HUES64 (cell line): ENCODE measurements around the gene PSG7.
"Not testable (repeated sequence)": the region's sequence is repeated elsewhere in the genome, so short reads cannot be mapped to it uniquely, and the experiment has no call there.

Experiments used
- H3K27ac ChIP-seq: 2 replicates; pipeline ENCODE4 v1.7.0; 2013; ENCODE audit warnings: low read depth, low read length, inconsistent platforms
- H3K27me3 ChIP-seq: 2 replicates; pipeline ENCODE4 v1.6.1; 2013; ENCODE audit warnings: mild to moderate bottlenecking, low read length; ENCODE audit not compliant: insufficient read depth
- H3K36me3 ChIP-seq: 2 replicates; pipeline ENCODE4 v1.6.1; 2013; ENCODE audit warnings: mild to moderate bottlenecking, low read length; ENCODE audit not compliant: insufficient read depth
- H3K4me1 ChIP-seq: 2 replicates; pipeline ENCODE4 v1.6.1; 2013; ENCODE audit warnings: mild to moderate bottlenecking, low read length, moderate library complexity; ENCODE audit not compliant: insufficient read depth
- H3K4me3 ChIP-seq: 2 replicates; pipeline ENCODE4 v1.5.1; 2013; ENCODE audit warnings: mild to moderate bottlenecking, low read length, moderate library complexity
- H3K9ac ChIP-seq: 2 replicates; pipeline ENCODE4 v1.6.1; 2013; ENCODE audit warnings: mild to moderate bottlenecking, low read depth, low read length
- H3K9me3 ChIP-seq: 2 replicates; pipeline ENCODE4 v1.6.1; 2013; ENCODE audit warnings: low read depth, low read length; ENCODE audit not compliant: insufficient read depth
- WGBS: fragments of 150-250, 120-280 bp; methylation state at CpG from one replicate; pipeline ENCODE4 v1.1.7; 2013; ENCODE audit warnings: missing lambda C conversion rate; 5-methylcytosine and 5-hydroxymethylcytosine counted together

The PSG7 gene

DNA sequence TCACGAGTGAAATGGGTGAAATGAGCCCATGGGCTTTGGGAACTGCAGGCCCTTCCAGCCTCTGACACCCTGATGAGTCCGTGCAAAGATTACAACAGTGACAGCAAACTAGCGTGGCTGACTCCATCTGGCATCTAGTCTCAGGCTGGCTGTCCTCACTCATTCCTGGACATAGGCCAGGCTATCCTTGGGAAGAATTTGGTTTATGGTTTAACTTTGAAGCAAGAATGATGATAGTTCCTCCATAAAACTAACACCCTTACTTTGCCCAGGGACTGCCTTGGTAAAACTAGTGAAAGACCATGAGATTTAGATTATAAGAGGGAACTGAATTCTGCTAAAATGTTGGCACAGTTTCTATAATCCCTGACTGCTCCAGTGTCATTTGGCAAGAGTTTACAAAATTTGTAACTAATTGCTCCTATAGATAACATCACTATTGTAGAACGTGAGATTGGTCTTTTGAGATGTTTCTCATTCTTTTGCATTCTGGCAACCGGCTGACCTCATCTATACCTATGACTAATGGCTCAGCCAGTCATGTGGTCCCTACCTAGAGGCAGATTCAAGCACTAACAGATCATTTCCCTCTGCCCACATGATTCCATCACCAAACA, 4.4 kb downstream of the PSG7 start:
- not testable (repeated sequence) for H3K27ac ChIP-seq, H3K4me1 ChIP-seq, H3K27me3 ChIP-seq, H3K9me3 ChIP-seq, H3K36me3 ChIP-seq, H3K4me3 ChIP-seq, H3K9ac ChIP-seq
- 83% methylated on average over 5 of the region's 5 CpGs for WGBS

DNA sequence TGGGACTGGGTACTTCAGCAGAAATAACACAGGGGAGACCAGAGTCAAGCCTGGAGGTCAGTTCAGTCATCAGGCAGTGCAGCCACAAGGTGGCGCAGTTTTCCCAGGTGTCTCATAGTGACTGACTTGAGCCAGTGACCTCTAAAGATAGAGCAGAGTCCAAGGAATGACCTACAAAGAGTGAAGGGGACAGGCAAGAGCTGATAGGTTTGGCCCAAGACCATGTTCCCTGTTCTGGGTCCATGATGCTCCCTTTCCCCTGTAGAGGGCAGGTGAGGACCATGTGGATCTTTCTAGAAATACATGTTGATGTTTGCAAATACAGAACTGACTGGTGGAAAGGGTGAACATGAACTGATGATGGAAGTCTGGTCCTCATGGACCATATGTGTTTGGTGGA, 6.8 kb downstream of the PSG7 start:
- not testable (repeated sequence) for H3K9ac ChIP-seq, H3K36me3 ChIP-seq, H3K4me3 ChIP-seq, H3K27me3 ChIP-seq, H3K9me3 ChIP-seq, H3K4me1 ChIP-seq, H3K27ac ChIP-seq
- 8% methylated on average over 1 of the region's 1 CpG for WGBS

DNA sequence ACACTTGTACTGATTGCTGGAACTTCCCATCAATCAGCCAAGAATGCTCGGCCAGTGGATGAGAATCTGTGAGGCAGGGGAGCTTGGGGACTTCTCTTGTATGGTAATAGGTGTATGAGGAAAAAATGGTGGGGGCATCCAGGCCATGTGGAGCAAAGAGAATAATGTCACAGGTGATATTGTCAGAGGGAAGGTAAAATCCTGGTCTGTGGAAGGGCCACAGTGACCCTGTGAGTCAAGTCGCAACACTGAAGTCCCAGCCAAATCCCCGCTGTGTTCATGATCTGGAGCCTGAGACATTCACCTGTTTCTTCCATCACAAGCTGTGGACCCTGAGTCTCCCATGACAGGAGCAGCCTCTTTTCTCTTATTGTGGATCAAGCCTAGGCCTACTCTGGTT, 8.1 kb downstream of the PSG7 start:
- 92% methylated on average over 3 of the region's 3 CpGs for WGBS
- Histone ChIP-seq H3K36me3 (no peaks in the 10 kb centered on the region), H3K4me1 (no peaks in the 10 kb centered on the region), H3K9ac (no peak overlapping the region), H3K27me3 (no peaks in the 10 kb centered on the region), H3K9me3 (0 out of 2 replicates have a peak, but pooled peaks cover 6% of the 10 kb centered on the region), H3K27ac (no peak overlapping the region), H3K4me3 (no peak overlapping the region)

DNA sequence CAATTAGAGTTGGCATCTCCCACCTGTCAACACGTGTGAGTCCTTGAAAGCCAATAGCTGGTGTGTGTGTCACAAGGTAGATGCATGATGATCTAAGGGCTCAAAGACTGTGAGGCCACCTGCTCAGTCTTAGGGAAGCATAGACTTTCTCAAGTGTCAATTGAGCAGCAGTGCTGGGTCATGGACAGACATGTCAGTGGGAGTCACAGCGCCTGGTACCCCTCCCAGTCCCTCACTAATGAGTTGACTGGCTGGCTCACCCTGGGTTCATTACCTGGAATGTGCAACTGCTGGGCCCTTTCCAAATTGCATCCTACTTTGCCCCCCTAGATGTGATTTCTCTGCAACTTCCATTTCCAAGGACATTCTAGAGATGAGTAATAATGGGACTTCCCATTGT, 10.2 kb downstream of the PSG7 start:
- Histone ChIP-seq H3K36me3 (no peaks in the 10 kb centered on the region), H3K4me3 (no peak overlapping the region), H3K9ac (no peak overlapping the region), H3K27ac (no peak overlapping the region), H3K9me3 (peaks cover 13% of the 10 kb centered on the region; the same call in 1 of the 2 replicates), H3K4me1 (no peaks in the 10 kb centered on the region), H3K27me3 (no peaks in the 10 kb centered on the region)
- 75% methylated on average over 2 of the region's 2 CpGs for WGBS

DNA sequence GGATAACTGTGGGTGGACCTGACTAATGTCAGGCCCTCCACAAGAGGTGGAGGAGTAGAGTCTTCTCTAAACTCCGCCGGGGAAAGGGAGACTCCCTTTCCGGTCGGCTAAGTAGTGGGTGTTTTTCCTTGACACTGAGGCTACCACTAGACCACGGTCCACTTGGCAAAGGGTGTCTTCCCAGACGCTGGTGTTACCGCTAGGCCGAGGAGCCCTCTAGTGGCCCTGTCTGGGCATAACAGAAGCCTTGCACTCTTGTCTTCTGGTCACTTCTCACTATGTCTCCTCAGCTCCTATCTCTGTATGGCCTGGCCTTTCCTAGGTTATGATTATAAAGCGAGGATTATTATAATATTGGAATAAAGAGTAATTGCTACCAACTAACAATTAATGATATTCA, 13.9 kb downstream of the PSG7 start:
- not testable (repeated sequence) for H3K27ac ChIP-seq, H3K36me3 ChIP-seq, H3K4me3 ChIP-seq, H3K4me1 ChIP-seq, H3K27me3 ChIP-seq, H3K9ac ChIP-seq
- H3K9me3 ChIP-seq, result peaks cover 18% of the 10 kb centered on the region; the same call in 1 of the 2 replicates
- 49% methylated on average over 8 of the region's 9 CpGs for WGBS

DNA sequence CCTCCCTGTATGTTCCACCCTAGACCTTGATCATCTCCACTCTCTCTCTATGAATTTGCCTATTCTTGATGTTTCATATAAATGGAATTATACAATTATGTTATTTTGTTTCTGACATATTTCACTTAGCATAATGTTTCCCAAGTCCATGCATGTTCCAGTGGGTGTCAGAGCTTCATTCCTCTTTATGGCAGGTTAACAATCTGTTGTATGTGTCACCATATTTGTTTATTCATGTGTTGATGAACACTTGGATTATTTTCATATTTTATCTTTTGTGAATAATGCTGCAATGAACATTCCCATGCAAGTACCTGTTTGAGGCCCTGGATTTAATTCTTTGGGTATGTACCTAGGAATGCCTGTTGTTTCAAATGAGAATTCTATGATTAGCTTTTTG, 16.0 kb downstream of the PSG7 start:
- not testable (repeated sequence) for H3K27ac ChIP-seq, H3K4me3 ChIP-seq, H3K36me3 ChIP-seq, H3K27me3 ChIP-seq, H3K4me1 ChIP-seq, H3K9ac ChIP-seq
- peaks cover 14% of the 10 kb centered on the region; the same call in 1 of the 2 replicates for H3K9me3 ChIP-seq

DNA sequence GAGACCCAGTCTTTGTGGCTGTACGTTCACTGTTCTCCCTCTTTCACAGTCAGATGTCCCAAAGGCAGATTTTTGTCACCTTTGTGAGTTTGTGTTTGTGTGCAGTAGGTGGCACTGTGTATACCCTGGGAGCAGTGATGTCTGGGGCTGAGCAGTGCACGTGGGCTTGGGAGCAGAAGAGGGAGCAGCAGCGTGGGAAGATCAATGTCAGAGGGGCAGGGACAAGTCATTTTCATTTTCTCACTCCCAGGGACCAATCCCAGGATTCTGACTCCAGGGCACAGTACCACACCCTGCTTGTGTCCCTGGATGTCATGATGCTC, 17.3 kb downstream of the PSG7 start:
- Histone ChIP-seq H3K27ac (no peak overlapping the region), H3K4me1 (no peaks in the 10 kb centered on the region)
- WGBS, result 52% methylated on average over 3 of the region's 3 CpGs

DNA sequence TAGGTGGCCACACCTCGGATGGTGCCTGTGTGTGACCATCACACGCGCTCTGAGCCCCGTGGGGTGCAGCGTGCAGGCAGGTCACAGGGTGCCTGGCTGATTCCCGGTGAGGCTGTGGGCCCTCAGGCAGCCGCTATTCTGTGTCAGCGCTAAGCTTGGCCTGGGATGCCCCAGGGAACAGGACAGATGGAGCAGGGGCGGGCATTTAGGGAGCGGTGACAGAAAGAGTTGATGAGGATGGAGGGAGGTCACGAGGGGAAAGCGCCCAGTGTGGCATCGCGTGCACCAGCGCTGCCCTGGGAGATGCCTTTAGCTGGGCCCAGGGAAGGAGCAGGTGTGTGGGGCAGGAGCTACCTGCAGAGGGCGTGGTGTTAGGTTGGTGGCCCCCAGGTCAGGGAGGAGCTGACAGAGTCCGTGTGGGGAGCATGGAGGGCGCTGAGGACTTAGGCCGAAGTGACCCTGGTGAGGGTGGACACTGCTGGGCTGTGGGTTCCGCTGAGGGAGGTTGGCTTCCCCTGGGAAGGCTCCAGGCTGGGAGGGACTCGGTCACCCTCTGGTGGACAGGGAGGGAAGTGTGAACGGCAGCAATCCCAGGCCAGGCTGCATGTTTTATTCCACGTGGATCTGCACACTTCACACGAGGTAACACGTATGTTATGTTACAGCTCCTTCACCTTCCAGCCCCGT, 17.8 kb downstream of the PSG7 start:
- H3K9ac ChIP-seq, H3K36me3 ChIP-seq, H3K4me1 ChIP-seq, H3K27ac ChIP-seq, H3K27me3 ChIP-seq, H3K4me3 ChIP-seq: not testable (repeated sequence)
- peaks cover 14% of the 10 kb centered on the region; the same call in 1 of the 2 replicates for H3K9me3 ChIP-seq
- WGBS, result 85% methylated on average over 26 of the region's 26 CpGs

More for the DNA sequence above, 17.3 kb downstream of the PSG7 start:
- Histone ChIP-seq H3K36me3 (no peaks in the 10 kb centered on the region), H3K27me3 (no peaks in the 10 kb centered on the region), H3K9me3 (peaks cover 14% of the 10 kb centered on the region; the same call in 1 of the 2 replicates), H3K9ac (no peak overlapping the region), H3K4me3 (no peak overlapping the region)

DNA sequence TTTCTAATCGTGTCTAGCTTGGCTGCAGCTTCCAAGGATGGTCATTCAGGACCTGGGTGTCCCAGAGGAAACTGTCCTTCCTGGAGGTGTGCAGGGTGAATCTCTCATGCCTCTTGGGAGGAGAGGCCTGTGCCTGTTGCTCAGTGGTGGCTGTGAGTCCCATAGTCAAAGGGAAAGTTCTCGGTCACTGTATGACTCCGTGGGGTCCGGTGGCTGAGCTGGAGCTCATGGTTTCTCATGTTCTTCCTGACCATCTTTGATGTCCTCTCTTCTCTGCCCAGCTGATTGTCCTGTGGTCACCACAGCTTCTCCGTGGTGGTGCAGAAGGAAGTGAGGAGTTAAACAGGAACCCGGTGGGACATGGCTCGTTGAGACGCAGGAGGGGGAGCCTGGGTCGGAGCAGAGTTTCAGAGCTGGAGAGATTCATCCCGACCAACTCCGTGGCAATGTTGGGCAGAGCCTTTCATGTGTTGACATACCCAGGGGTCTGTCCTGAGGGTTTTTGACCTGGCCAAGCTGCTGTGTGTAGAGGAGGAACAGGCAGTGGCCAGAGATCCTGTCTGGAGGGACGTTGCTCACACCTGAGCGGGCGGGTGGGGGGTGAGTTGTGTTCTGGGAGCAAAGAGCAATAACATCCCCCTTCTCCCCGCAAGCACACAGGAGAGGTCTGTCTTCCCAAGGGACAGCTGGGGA, 18.5 kb downstream of the PSG7 start:
- 87% methylated on average over 15 of the region's 15 CpGs for WGBS
- H3K4me1 ChIP-seq, H3K36me3 ChIP-seq, H3K9ac ChIP-seq, H3K27ac ChIP-seq, H3K4me3 ChIP-seq, H3K27me3 ChIP-seq: not testable (repeated sequence)
- peaks cover 14% of the 10 kb centered on the region; the same call in 1 of the 2 replicates for H3K9me3 ChIP-seq

DNA sequence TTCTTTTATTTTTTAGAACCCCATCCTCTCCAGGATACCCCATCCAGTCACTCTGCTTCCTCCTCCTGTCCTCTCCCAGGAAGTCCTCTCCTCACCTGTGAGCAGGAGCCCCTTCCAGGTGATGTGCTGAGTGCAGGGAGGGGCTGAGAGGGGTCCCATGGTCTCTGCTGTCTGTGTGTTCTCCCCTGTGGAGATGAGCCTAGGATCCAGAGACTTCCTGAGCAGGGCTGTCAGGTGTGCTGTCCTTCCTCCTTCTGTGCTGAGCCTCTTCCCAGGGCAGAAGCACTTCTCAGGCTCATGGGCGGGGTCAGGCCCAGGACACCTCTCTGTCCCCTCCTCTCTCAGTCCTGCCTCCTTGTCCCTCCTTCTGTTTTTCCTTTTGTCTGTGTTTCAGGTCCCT, 19.4 kb downstream of the PSG7 start, which contains the start of gene PSG6:
Gene PSG6, minus strand, starts transcription at position 261 of the 400 bp plus-strand sequence. Its CDS starts 102 bp downstream, at position 159.
- WGBS, result 70% methylated on average over 1 of the region's 1 CpG
- not testable (repeated sequence) for H3K9ac ChIP-seq, H3K36me3 ChIP-seq, H3K4me1 ChIP-seq, H3K27me3 ChIP-seq, H3K9me3 ChIP-seq, H3K27ac ChIP-seq, H3K4me3 ChIP-seq

DNA sequence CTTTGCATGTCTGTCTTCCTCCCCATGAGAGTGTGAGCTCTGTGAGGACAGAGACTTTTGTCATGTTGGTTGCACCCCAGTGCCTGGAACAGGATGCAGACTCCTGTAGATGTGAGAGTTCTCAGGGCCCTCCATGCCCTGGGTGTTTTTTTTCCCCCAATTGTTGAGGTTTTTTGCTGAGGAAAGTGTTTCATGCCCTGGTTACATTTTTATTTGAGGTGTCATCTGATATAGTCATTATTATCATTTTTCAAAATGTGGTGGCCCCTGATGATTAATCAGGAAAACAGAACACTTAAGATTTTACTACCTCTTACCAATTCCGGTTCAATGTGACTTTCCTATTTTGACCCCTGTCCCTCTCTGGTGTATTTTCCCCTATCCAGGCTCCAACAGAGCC, 20.1 kb downstream of the PSG7 start:
- H3K27me3 ChIP-seq, result not testable (repeated sequence)
- WGBS, result 93% methylated on average over 1 of the region's 1 CpG

More for the DNA sequence above, 20.1 kb downstream of the PSG7 start:
- not testable (repeated sequence) for H3K9me3 ChIP-seq, H3K36me3 ChIP-seq, H3K27ac ChIP-seq, H3K4me3 ChIP-seq, H3K4me1 ChIP-seq, H3K9ac ChIP-seq
